ENCODE data around the gene NCKAP5L. TPM values are rescaled to one million over a fixed set of nuclear protein-coding genes. Genes with fewer than 3 reads are reported as not detected.

The NCKAP5L gene
- total and polyA plus RNA-seq, 2 of the 8 experiments (the other 6 are each of a cell fraction or from before 2014, with no cell fraction given) = 9.4 to 27.9 TPM

DNA sequence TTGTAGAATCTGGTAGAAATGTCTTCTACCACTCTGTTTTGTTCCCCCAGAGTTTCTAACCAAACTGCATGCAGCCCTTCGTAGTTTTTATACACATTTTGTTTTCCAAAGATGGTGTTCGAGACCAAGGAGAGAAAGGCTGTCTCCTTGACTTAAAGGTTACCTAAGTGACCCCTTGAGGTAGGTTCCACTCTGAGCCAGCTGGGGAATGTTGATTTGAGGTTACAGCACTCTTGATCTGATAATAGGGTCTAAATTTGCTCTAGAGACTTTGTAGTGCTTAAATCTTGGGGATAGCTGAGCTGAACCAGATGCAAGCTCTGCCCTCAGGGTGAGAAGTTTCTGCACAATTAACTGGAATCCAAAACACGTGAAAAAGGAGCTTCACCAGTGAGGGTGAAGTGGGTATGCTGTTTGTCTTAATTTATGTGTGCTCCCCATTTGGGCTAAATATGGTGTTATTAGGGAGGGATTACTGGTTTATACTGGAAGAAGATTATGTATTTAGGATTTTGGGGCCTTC lies 83.8 kb downstream of the NCKAP5L start:
- Histone ChIP-seq H3K4me3 (ENCODE audit: extremely low read depth in 1 of 4, insufficient read depth in 2 of 4, low read depth in 3 of 4, low read length in 4 of 4) (no peak overlapping the region), H3K27me3 (replicated peaks in 1 of 4; ENCODE audit: control insufficient read depth in 3 of 4, extremely low read depth in 1 of 4, insufficient read depth in 3 of 4, low read length in 3 of 4) (no peaks in the 10 kb centered on the region), H3K9ac (replicated peaks in 1 of 4; ENCODE audit: extremely low read depth in 1 of 4, low read depth in 3 of 4, low read length in 3 of 4) (no peak overlapping the region; a peak in 1 of 7 replicates), H2BK12ac (ENCODE audit: low read depth, low read length) (no peak overlapping the region), H3K23ac (ENCODE audit: insufficient read length) (no peak overlapping the region), H2BK15ac (ENCODE audit: low read length) (no peak overlapping the region), H3K56ac (replicated peaks; ENCODE audit: insufficient read length, low read depth, low read length) (no peak overlapping the region), H3K4me2 (ENCODE audit: insufficient read depth in 1 of 2, low read depth in 2 of 2, low read length in 2 of 2) (no peak overlapping the region; a peak in 1 of 4 replicates), H3K4me1 (replicated peaks in 1 of 4; ENCODE audit: control insufficient read depth in 3 of 4, insufficient read depth in 4 of 4, low read length in 3 of 4) (peaks cover 0 to 3% (median 2%) of the 10 kb centered on the region in 4 experiments; a peak in 2 of 7 replicates), H3K36me3 (ENCODE audit: control insufficient read depth in 2 of 4, insufficient read depth in 4 of 4, low read length in 3 of 4) (peaks cover 0 to 8% (median 1%) of the 10 kb centered on the region in 4 experiments; a peak in 3 of 8 replicates), H3K4ac (replicated peaks; ENCODE audit: insufficient read length, low read depth, low read length) (no peak overlapping the region), H2BK120ac (replicated peaks; ENCODE audit: low read depth, low read length) (no peak overlapping the region), H2BK20ac (ENCODE audit: low read length) (no peak overlapping the region), H4K5ac (ENCODE audit: insufficient read length, low read depth, low read length) (no peak overlapping the region), H2AFZ (ENCODE audit: low read length) (no peak overlapping the region), H2AK5ac (ENCODE audit: low read depth, low read length) (no peak overlapping the region), H4K91ac (replicated peaks; ENCODE audit: insufficient read length, low read length) (no peak overlapping the region), H3K23me2 (ENCODE audit: low read depth, low read length) (peaks cover 3% of the 10 kb centered on the region), H2BK5ac (ENCODE audit: low read depth, low read length) (no peak overlapping the region), H4K8ac (ENCODE audit: extremely low read depth, insufficient read depth, low read length) (no peak overlapping the region), H4K20me1 (replicated peaks in 1 of 2; ENCODE audit: control insufficient read depth in 1 of 2, insufficient read depth in 2 of 2, low read length in 2 of 2) (peaks cover 37 to 38% of the 10 kb centered on the region in 2 experiments), H3K14ac (ENCODE audit: insufficient read length) (no peak overlapping the region), H3K79me1 (ENCODE audit: low read depth, low read length) (peaks cover 3% of the 10 kb centered on the region), H3K18ac (ENCODE audit: extremely low read depth, low read length) (no peak overlapping the region), H3K27ac (ENCODE audit: low read depth, low read length) (no peak overlapping the region), H3K9me3 (ENCODE audit: insufficient read depth in 2 of 2, low read depth in 1 of 2, low read length in 1 of 2) (no peaks in the 10 kb centered on the region), H3K79me2 (ENCODE audit: control insufficient read depth in 1 of 2, insufficient read depth in 2 of 2, low read length in 2 of 2) (peaks cover 51 to 77% of the 10 kb centered on the region in 2 experiments)
- ChIA-PET POLR2A (ENCODE audit: partially characterized antibody) (interaction anchor here (1.2 to 1.7 kb wide), 2 partner anchors 113 to 368 kb away, joined by 3 to 4 read pairs; partner anchors contain the start of gene COX14), CTCF (ENCODE audit: partially characterized antibody) (interaction anchor here (0.9 to 2.4 kb wide), 3 partner anchors 13 to 107 kb away, joined by 3 to 9 read pairs (median 4); no protein-coding TSS in a partner anchor)
- DNase-seq (ENCODE audit: low read depth in 1 of 2, low spot score in 2 of 2) = no peak
- FAIRE-seq = no peak
- WGBS, 2 experiments (ENCODE audit: extremely low coverage in 1 of 2, insufficient coverage in 1 of 2, insufficient read length in 1 of 2, insufficient replicate concordance in 2 of 2, low coverage in 1 of 2, low lambda C conversion rate in 2 of 2, missing lambda C conversion rate in 1 of 2) = 84% methylated on average over 3 of the region's 3 CpGs; no CpG with 5 or more reads in 1 of the 2 experiments
- no peak for TF ChIP-seq TAF1 (IDR thresholded peaks at IDR 0.05; ENCODE audit: low read depth, low read length)
- TF ChIP-seq RNF2 (IDR thresholded peaks at IDR 0.05; ENCODE audit: borderline replicate concordance, low read depth, low read length, missing control alignments, poor library complexity, severe bottlenecking) = no peak
- TF ChIP-seq PHF8 (conservative IDR thresholded peaks at IDR 0.05; ENCODE audit: low read depth, low read length) = no peak
- no peak for TF ChIP-seq SRF (IDR thresholded peaks at IDR 0.05; ENCODE audit: low read depth, low read length)
- no peak for TF ChIP-seq CBX5 (IDR thresholded peaks at IDR 0.05; ENCODE audit: low read depth, low read length)
- TF ChIP-seq, protein P1, sequence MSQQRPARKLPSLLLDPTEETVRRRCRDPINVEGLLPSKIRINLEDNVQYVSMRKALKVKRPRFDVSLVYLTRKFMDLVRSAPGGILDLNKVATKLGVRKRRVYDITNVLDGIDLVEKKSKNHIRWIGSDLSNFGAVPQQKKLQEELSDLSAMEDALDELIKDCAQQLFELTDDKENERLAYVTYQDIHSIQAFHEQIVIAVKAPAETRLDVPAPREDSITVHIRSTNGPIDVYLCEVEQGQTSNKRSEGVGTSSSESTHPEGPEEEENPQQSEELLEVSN (IDR thresholded peaks at IDR 0.05) = no peak
- TF ChIP-seq POLR2A (IDR thresholded peaks at IDR 0.05; ENCODE audit: control extremely low read depth in 1 of 2, low read depth in 2 of 2, low read length in 2 of 2) = no peak
- TF ChIP-seq RXRA (IDR thresholded peaks at IDR 0.05; ENCODE audit: insufficient read depth, low read depth, low read length) = no peak
- TF ChIP-seq JUND (IDR thresholded peaks at IDR 0.05; ENCODE audit: low read length) = no peak

Measured in H1 (cell line).